Esophagus squamous epithelium (tissue), 5 donors: ENCODE data around the gene NCOA1. TPM values are rescaled to one million over a fixed set of nuclear protein-coding genes. Genes with fewer than 3 reads are reported as not detected.

ENCODE experiments used
- DNase-seq: peaks from one replicate; lab custom pipeline; 2025; lab: John Stamatoyannopoulos, UW
- H3K27ac ChIP-seq, 4 donors: fragments of 200-600 bp; sonication (generic); one replicate each; pipeline ENCODE4 v1.5.1; 2016 to 2019; ENCODE audit warnings: mild to moderate bottlenecking in 1 of 4
- H3K27me3 ChIP-seq, 4 donors: fragments of 200-600 bp; sonication (generic); 1 replicate in 3 of 4; 2 replicates in 1 of 4; pipeline versions ENCODE4 v1.5.1 to v1.6.0; 2017 to 2021; ENCODE audit warnings: antibody characterized with exemption in 1 of 4
- H3K36me3 ChIP-seq, 3 donors: fragments of 200-600 bp; sonication (generic); one replicate each; pipeline ENCODE4 v1.5.1; 2016 to 2019
- H3K4me1 ChIP-seq, 3 donors: fragments of 200-600 bp; sonication (generic); one replicate each; pipeline ENCODE4 v1.5.1; 2017 to 2019
- H3K4me3 ChIP-seq, 4 donors: fragments of 200-600 bp; sonication (generic); 1 replicate in 3 of 4; 2 replicates in 1 of 4; pipeline ENCODE4 v1.5.1; 2016 to 2019; ENCODE audit warnings: mild to moderate bottlenecking in 2 of 4, moderate library complexity in 1 of 4
- H3K9me3 ChIP-seq, 3 donors: fragments of 200-600 bp; sonication (generic); one replicate each; pipeline ENCODE4 v1.5.1; 2016 to 2019
- POLR2A ChIP-seq, 4 donors: fragments of 450-650 bp; IDR thresholded peaks; one replicate each; pipeline ENCODE4 v1.6.1; 2017; ENCODE audit warnings: antibody characterized with exemption in 4 of 4, mild to moderate bottlenecking in 4 of 4, moderate library complexity in 3 of 4
- WGBS, 2 donors: methylation state at CpG; one replicate each; pipeline ENCODE4 v1.1.5; 2018; 5-methylcytosine and 5-hydroxymethylcytosine counted together
- intact Hi-C: fragments of 100-400 bp; cut with DNase I; formaldehyde crosslinking; loops from one replicate; pipeline ENCODE4 v1.15.0; 2022
- total RNA-seq, 4 donors: library from RNA; depleted of rRNA; stranded (reverse); fragments of >200 nt; gene quantifications; one replicate each; pipeline ENCODE4 v1.1.0, GENCODE V29; 2016
- TF ChIP-seq, protein P1 (sequence below), 6 experiments: fragments of 450-650 bp in 4 of 6; fragments of 200-600 bp in 2 of 6; sonication (generic) in 2 of 6; IDR thresholded peaks; one replicate each; pipeline ENCODE4 v1.5.1; 2016 to 2019; ENCODE audit warnings: antibody characterized with exemption in 6 of 6, mild to moderate bottlenecking in 4 of 6, moderate library complexity in 4 of 6
- donor health status: DM: yes; HTN: yes; CAD: no.

The NCOA1 gene
- total RNA-seq, 4 donors from 2014 or later: 21.3 to 45.4 (median 32.9) TPM

DNA sequence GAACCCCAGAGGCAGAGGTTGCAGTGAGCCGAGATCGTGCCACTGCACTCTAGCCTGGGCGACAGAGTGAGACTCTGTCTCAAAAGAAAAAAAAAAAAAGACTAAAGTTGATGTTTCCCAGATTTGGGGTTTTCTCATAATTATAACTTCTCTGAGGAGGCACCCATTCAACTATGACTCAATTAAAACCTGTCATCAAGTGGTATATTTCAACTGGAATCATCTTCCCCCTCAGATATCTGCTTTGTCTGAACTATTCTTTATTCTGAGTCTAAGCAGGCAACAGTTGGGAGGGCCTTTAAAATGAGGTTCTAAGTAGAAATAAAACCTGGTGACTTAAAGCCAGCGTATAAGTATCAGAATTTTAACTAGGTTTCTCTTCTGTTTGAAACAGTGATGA is 213.6 kb downstream of the NCOA1 start:
- H3K4me3 ChIP-seq: no peak overlapping the region
- H3K4me1 ChIP-seq: peaks cover 0 to 7% (median 2%) of the 10 kb centered on the region in 3 donors
- TF ChIP-seq POLR2A (IDR thresholded peaks at IDR 0.05): no peak
- TF ChIP-seq, protein P1, sequence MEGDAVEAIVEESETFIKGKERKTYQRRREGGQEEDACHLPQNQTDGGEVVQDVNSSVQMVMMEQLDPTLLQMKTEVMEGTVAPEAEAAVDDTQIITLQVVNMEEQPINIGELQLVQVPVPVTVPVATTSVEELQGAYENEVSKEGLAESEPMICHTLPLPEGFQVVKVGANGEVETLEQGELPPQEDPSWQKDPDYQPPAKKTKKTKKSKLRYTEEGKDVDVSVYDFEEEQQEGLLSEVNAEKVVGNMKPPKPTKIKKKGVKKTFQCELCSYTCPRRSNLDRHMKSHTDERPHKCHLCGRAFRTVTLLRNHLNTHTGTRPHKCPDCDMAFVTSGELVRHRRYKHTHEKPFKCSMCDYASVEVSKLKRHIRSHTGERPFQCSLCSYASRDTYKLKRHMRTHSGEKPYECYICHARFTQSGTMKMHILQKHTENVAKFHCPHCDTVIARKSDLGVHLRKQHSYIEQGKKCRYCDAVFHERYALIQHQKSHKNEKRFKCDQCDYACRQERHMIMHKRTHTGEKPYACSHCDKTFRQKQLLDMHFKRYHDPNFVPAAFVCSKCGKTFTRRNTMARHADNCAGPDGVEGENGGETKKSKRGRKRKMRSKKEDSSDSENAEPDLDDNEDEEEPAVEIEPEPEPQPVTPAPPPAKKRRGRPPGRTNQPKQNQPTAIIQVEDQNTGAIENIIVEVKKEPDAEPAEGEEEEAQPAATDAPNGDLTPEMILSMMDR (IDR thresholded peaks at IDR 0.05): no peak
- H3K36me3 ChIP-seq: peaks cover 0 to 52% (median 5%) of the 10 kb centered on the region in 3 donors
- 93 to 97% methylated on average over 3 to 4 of the region's 4 CpGs for WGBS, 2 donors
- intact Hi-C loops: no loop called here
- H3K27me3 ChIP-seq: no peaks in the 10 kb centered on the region
- no peak overlapping the region for H3K27ac ChIP-seq
- DNase-seq: no peak
- no peaks in the 10 kb centered on the region for H3K9me3 ChIP-seq

DNA sequence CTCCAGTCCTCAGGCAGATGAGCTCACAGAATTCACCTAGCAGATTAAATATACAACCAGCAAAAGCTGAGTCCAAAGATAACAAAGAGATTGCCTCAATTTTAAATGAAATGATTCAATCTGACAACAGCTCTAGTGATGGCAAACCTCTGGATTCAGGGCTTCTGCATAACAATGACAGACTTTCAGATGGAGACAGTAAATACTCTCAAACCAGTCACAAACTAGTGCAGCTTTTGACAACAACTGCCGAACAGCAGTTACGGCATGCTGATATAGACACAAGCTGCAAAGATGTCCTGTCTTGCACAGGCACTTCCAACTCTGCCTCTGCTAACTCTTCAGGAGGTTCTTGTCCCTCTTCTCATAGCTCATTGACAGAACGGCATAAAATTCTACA is 216.1 kb downstream of the NCOA1 start:
- Histone ChIP-seq H3K9me3 (no peaks in the 10 kb centered on the region), H3K27ac (no peak overlapping the region), H3K27me3 (no peaks in the 10 kb centered on the region), H3K4me3 (no peak overlapping the region), H3K36me3 (peaks cover 0 to 50% (median 5%) of the 10 kb centered on the region in 3 donors), H3K4me1 (peaks cover 0 to 7% (median 2%) of the 10 kb centered on the region in 3 donors)
- intact Hi-C loops: no loop called here
- TF ChIP-seq, protein P1 (IDR thresholded peaks at IDR 0.05): no peak
- no peak for TF ChIP-seq POLR2A (IDR thresholded peaks at IDR 0.05)
- DNase-seq: no peak
- WGBS, 2 donors: 93 to 100% methylated on average over 3 of the region's 3 CpGs

DNA sequence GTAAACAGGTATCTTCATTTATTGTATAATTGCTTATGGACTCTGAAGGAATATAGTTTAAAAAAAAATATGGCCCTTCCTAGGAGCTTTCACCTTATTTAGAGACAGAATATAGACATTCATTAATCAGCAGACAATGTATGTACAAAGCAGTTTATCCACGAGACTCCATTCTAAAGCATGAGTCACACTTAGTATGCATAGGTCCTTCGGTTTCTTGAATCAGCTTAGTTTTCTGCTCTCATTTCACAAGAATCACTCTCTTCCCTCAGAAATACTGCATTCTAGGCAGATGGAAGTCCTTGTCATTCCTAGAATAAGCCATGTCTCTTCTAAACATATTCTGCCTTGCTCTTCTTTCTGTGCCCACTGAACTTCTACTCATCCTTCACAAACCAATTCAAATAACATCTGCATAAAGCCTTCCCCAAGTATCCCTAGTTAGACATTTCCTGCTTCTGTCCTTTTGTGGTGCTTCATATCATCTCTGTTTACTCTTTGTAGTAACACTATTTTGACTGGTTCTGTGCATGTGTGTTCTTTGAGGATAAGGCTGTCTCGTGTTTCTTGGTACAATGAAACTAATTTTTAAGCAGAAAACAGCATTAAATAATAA is 217.6 kb downstream of the NCOA1 start:
- Histone ChIP-seq H3K9me3 (no peaks in the 10 kb centered on the region), H3K4me3 (no peak overlapping the region), H3K36me3 (peaks cover 0 to 65% (median 5%) of the 10 kb centered on the region in 3 donors), H3K27me3 (no peaks in the 10 kb centered on the region), H3K4me1 (no peaks in the 10 kb centered on the region), H3K27ac (no peak overlapping the region)
- TF ChIP-seq, protein P1 (IDR thresholded peaks at IDR 0.05): no peak
- TF ChIP-seq POLR2A (IDR thresholded peaks at IDR 0.05): no peak
- 54 to 58% methylated on average over 3 of the region's 3 CpGs for WGBS, 2 donors
- intact Hi-C loops: no loop called here
- DNase-seq: no peak

DNA sequence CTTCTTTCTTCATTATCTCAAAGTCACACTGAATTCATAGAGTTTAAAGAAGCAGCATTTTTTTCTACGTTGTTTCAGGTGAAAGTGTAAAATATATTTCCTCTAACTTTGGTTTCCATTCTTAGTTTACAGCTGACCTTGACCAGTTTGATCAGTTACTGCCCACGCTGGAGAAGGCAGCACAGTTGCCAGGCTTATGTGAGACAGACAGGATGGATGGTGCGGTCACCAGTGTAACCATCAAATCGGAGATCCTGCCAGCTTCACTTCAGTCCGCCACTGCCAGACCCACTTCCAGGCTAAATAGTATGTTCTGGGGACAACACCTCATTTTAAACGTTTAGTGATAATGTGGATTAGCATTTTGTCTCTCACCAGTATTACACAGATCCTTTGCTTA is 219.8 kb downstream of the NCOA1 start:
- H3K27ac ChIP-seq: no peak overlapping the region
- no peaks in the 10 kb centered on the region for H3K27me3 ChIP-seq
- intact Hi-C loops: no loop called here
- no peaks in the 10 kb centered on the region for H3K4me1 ChIP-seq
- no peaks in the 10 kb centered on the region for H3K9me3 ChIP-seq
- WGBS, 2 donors: 95 to 97% methylated on average over 6 of the region's 6 CpGs
- TF ChIP-seq, protein P1 (IDR thresholded peaks at IDR 0.05): no peak
- TF ChIP-seq POLR2A (IDR thresholded peaks at IDR 0.05): no peak
- H3K36me3 ChIP-seq: peaks cover 0 to 68% (median 5%) of the 10 kb centered on the region in 3 donors
- no peak overlapping the region for H3K4me3 ChIP-seq
- DNase-seq: no peak

DNA sequence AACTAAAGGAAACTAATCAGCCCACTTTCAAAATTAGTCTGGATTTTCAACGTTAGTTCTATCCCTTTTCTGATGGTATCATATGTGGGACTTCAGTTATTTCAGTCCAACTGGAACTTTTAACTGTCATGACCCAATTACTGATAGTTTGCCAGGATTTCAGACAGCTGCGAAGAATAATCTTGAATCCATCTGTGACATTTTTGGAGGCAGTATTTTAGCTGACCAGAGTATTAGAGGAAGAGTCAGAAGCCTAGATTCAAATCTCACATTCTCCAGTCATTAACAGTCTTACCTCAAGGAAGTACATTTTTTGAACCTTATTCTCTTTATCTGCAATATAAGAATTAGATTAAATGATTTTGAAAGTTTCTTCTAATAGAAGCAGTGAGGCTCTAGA is 220.8 kb downstream of the NCOA1 start:
- Histone ChIP-seq H3K36me3 (peaks cover 0 to 73% (median 0%) of the 10 kb centered on the region in 3 donors), H3K9me3 (no peaks in the 10 kb centered on the region), H3K4me3 (no peak overlapping the region), H3K27ac (no peak overlapping the region), H3K4me1 (no peaks in the 10 kb centered on the region), H3K27me3 (no peaks in the 10 kb centered on the region)
- intact Hi-C loops: no loop called here
- 66 to 67% methylated on average over 2 of the region's 2 CpGs for WGBS, 2 donors
- no peak for DNase-seq
- TF ChIP-seq, protein P1 (IDR thresholded peaks at IDR 0.05): no peak
- TF ChIP-seq POLR2A (IDR thresholded peaks at IDR 0.05): no peak
